SK-N-SH (cell line): ENCODE results near the gene PI4K2A. TPM values are rescaled to one million over a fixed set of nuclear protein-coding genes. Genes with fewer than 3 reads are reported as not detected.
A peak's percentile ranks its signal among the peaks of the same experiment; 100 is the strongest.

Experiments used
- CTCF ChIA-PET: fragments of 300-600, 350-600 bp; formaldehyde crosslinking; extraction: SDS; loops from one replicate; lab custom pipeline; 2021; lab: Yijun Ruan, JAX
- POLR2A ChIA-PET: fragments of 350-600 bp; sonication (Branson Sonifier 250); formaldehyde crosslinking; extraction: SDS; loops from one replicate; lab custom pipeline; 2020; ENCODE audit warnings: antibody characterized with exemption, inconsistent platforms; lab: Yijun Ruan, JAX
- DNase-seq: peaks from one replicate; pipeline ENCODE4 v3.0.0; 2012
- H2AFZ ChIP-seq: fragments of 200-600 bp; sonication (generic); 2 replicates; pipeline ENCODE4 v1.8.1; 2016; ENCODE audit warnings: antibody characterized with exemption, mild to moderate bottlenecking, low read depth
- H3F3A ChIP-seq: fragments of 200-600 bp; sonication (generic); replicated peaks from 2 replicates; pipeline ENCODE3; 2016; ENCODE audit warnings: antibody characterized with exemption, mild to moderate bottlenecking; ENCODE audit not compliant: insufficient read depth
- H3K27ac ChIP-seq, 2 experiments: fragments of 200-500 bp in 1 of 2; fragments of 200-600 bp in 1 of 2; sonication (Bioruptor generic) in 1 of 2; sonication (generic), shearing (Covaris generic) in 1 of 2; 2 replicates each; pipeline versions ENCODE4 v1.5.1 to v1.6.1; 2014 to 2016; ENCODE audit warnings: low read depth in 2 of 2, inconsistent platforms in 1 of 2, low read length in 1 of 2, mild to moderate bottlenecking in 1 of 2, mixed read lengths in 1 of 2
- H3K27me3 ChIP-seq: fragments of 200-600 bp; sonication (generic), shearing (Covaris generic); 2 replicates; pipeline ENCODE4 v1.6.1; 2016; ENCODE audit warnings: mixed run types; ENCODE audit not compliant: insufficient read depth
- H3K36me3 ChIP-seq, 2 experiments: fragments of 200-500 bp in 1 of 2; fragments of 200-600 bp in 1 of 2; sonication (Bioruptor generic) in 1 of 2; sonication (generic) in 1 of 2; replicated peaks in 1 of 2; 2 replicates each; pipeline versions ENCODE3 to v1.5.1; 2014 to 2016; ENCODE audit warnings: low read length in 1 of 2, mild to moderate bottlenecking in 1 of 2; ENCODE audit not compliant: insufficient read depth in 2 of 2, control insufficient read depth in 1 of 2
- H3K4me1 ChIP-seq, 2 experiments: fragments of 200-500 bp in 1 of 2; fragments of 200-600 bp in 1 of 2; sonication (Bioruptor generic) in 1 of 2; sonication (generic), shearing (Covaris generic) in 1 of 2; 2 replicates each; pipeline versions ENCODE4 v1.5.1 to v1.6.1; 2014 to 2016; ENCODE audit warnings: low read depth in 1 of 2, low read length in 1 of 2, mixed run types in 1 of 2; ENCODE audit not compliant: insufficient read depth in 2 of 2, control insufficient read depth in 1 of 2
- H3K4me2 ChIP-seq: fragments of 200-600 bp; sonication (generic), shearing (Covaris generic); 2 replicates; pipeline ENCODE4 v1.6.1; 2017; ENCODE audit warnings: mixed run types
- H3K4me3 ChIP-seq, 2 experiments: fragments of 200-500 bp in 1 of 2; fragments of 200-600 bp in 1 of 2; sonication (Bioruptor generic) in 1 of 2; sonication (generic), shearing (Covaris generic) in 1 of 2; 2 replicates each; pipeline versions ENCODE4 v1.5.1 to v1.8.1; 2014 to 2016; ENCODE audit warnings: low read depth in 2 of 2, inconsistent platforms in 1 of 2, low read length in 1 of 2, mild to moderate bottlenecking in 1 of 2, mixed read lengths in 1 of 2, moderate library complexity in 1 of 2
- H3K79me2 ChIP-seq: fragments of 200-600 bp; sonication (generic); 2 replicates; pipeline ENCODE4 v1.8.1; 2017; ENCODE audit warnings: mild to moderate bottlenecking; ENCODE audit not compliant: insufficient read depth
- H3K9ac ChIP-seq: fragments of 200-600 bp; sonication (generic); 2 replicates; pipeline ENCODE4 v1.6.1; 2017; ENCODE audit warnings: mixed run types
- H3K9me2 ChIP-seq: fragments of 200-600 bp; sonication (generic); 2 replicates; pipeline ENCODE4 v1.6.1; 2017; ENCODE audit warnings: mixed run types
- H3K9me3 ChIP-seq: fragments of 200-600 bp; sonication (generic); 2 replicates; pipeline ENCODE4 v1.6.1; 2017; ENCODE audit warnings: mixed run types, mild to moderate bottlenecking, moderate library complexity
- H4K20me1 ChIP-seq: fragments of 200-600 bp; sonication (generic); 2 replicates; pipeline ENCODE4 v1.6.1; 2017; ENCODE audit warnings: mild to moderate bottlenecking, mixed run types; ENCODE audit not compliant: insufficient read depth
- ELF1 ChIP-seq: IDR thresholded peaks from 2 replicates; pipeline ENCODE4 v1.4.0; 2012
- EP300 ChIP-seq, 2 experiments: IDR thresholded peaks; 2 replicates each; pipeline versions ENCODE4 v1.4.0 to v1.6.1; 2012; ENCODE audit warnings: borderline replicate concordance in 1 of 2, low read depth in 1 of 2, low read length in 1 of 2
- FOXJ3 ChIP-seq: sonication (generic); formaldehyde crosslinking; IDR thresholded peaks from 2 replicates; pipeline ENCODE4 v1.5.1; 2020; ENCODE audit warnings: mild to moderate bottlenecking, missing genetic modification reagents
- FOXM1 ChIP-seq: IDR thresholded peaks from 2 replicates; pipeline ENCODE4 v1.4.0; 2012; ENCODE audit warnings: low read depth, mild to moderate bottlenecking
- GABPA ChIP-seq: IDR thresholded peaks from 2 replicates; pipeline ENCODE4 v1.4.0; 2012; ENCODE audit warnings: low read depth, mild to moderate bottlenecking
- GATA2 ChIP-seq: sonication (generic); formaldehyde crosslinking; IDR thresholded peaks from 2 replicates; pipeline ENCODE4 v1.5.0; 2020; ENCODE audit warnings: mild to moderate bottlenecking, missing genetic modification reagents
- JUND ChIP-seq: IDR thresholded peaks from 2 replicates; pipeline ENCODE4 v1.4.0; 2012
- MEF2A ChIP-seq: IDR thresholded peaks from 2 replicates; pipeline ENCODE4 v1.4.0; 2012; ENCODE audit warnings: low read depth, borderline replicate concordance
- MXI1 ChIP-seq: IDR thresholded peaks from 2 replicates; pipeline ENCODE4 v1.6.1; 2012; ENCODE audit warnings: mild to moderate bottlenecking, low read depth, low read length, improper control_type of control experiment
- NFIC ChIP-seq: IDR thresholded peaks from 2 replicates; pipeline ENCODE4 v1.4.0; 2012; ENCODE audit warnings: borderline replicate concordance
- POLR2AphosphoS5 ChIP-seq: IDR thresholded peaks from 2 replicates; pipeline ENCODE4 v1.6.1; 2012; ENCODE audit warnings: low read depth, low read length
- RAD21 ChIP-seq: IDR thresholded peaks from 2 replicates; pipeline ENCODE4 v1.6.1; 2012; ENCODE audit warnings: mild to moderate bottlenecking, low read length
- RXRA ChIP-seq: IDR thresholded peaks from 2 replicates; pipeline ENCODE4 v1.4.0; 2012; ENCODE audit warnings: low read depth, mild to moderate bottlenecking, borderline replicate concordance
- SIN3A ChIP-seq: IDR thresholded peaks from 2 replicates; pipeline ENCODE4 v1.6.1; 2012; ENCODE audit warnings: low read depth, mild to moderate bottlenecking, low read length, moderate library complexity, borderline replicate concordance
- SMC3 ChIP-seq: IDR thresholded peaks from 2 replicates; pipeline ENCODE4 v1.6.1; 2012; ENCODE audit warnings: low read depth, low read length, improper control_type of control experiment
- TAF1 ChIP-seq: IDR thresholded peaks from 2 replicates; pipeline ENCODE4 v1.6.1; 2012; ENCODE audit warnings: low read depth, mild to moderate bottlenecking, low read length, moderate library complexity, borderline replicate concordance
- TCF12 ChIP-seq: IDR thresholded peaks from 2 replicates; pipeline ENCODE4 v1.4.0; 2012
- TEAD4 ChIP-seq: IDR thresholded peaks from 2 replicates; pipeline ENCODE4 v1.4.0; 2012; ENCODE audit warnings: mild to moderate bottlenecking, borderline replicate concordance; ENCODE audit not compliant: insufficient read depth
- USF1 ChIP-seq: IDR thresholded peaks from 2 replicates; pipeline ENCODE4 v1.4.0; 2012; ENCODE audit warnings: low read depth, borderline replicate concordance
- USF2 ChIP-seq: fragments of 150-350 bp; IDR thresholded peaks from 2 replicates; pipeline ENCODE4 v1.6.1; 2017; ENCODE audit warnings: antibody characterized with exemption, low read length, low read depth, borderline replicate concordance
- WGBS: methylation state at CpG from one replicate; pipeline ENCODE4 v1.1.6; 2017; ENCODE audit warnings: low lambda C conversion rate; 5-methylcytosine and 5-hydroxymethylcytosine counted together
- polyA plus RNA-seq, 3 experiments: library from polyadenylated mRNA; depleted of rRNA; stranded (reverse); fragments of >200 nt; gene quantifications; 2 replicates each; pipeline ENCODE4 v1.2.3, GENCODE V29; 2012
- TF ChIP-seq, protein P1 (sequence below): fragments of 150-350 bp; IDR thresholded peaks from 2 replicates; pipeline ENCODE4 v1.6.1; 2016; ENCODE audit warnings: mild to moderate bottlenecking, low read depth, low read length
- TF ChIP-seq, protein P2 (sequence below): IDR thresholded peaks from 2 replicates; pipeline ENCODE4; 2012

The PI4K2A gene
- polyA plus RNA-seq, 1 of the 3 experiments (the other 2 are of a cell fraction) = 23.8 TPM

- TF ChIP-seq SIN3A (peak; percentile 75; the same call in 1 of the 2 replicates), FOXM1 (no peak), FOXJ3 (CRISPR knock-in tag) (peak; percentile 32; the same call in 1 of the 2 replicates), TCF12 (peak; percentile 97), POLR2AphosphoS5 (peak; percentile 70), SMC3 (no peak), TEAD4 (no peak), RAD21 (peak; percentile 18; the same call in 1 of the 2 replicates), MEF2A (no peak), GATA2 (CRISPR knock-in tag) (peak; percentile 48; the same call in 1 of the 2 replicates), USF1 (no peak), EP300 (IDR thresholded peaks at IDR 0.05; ENCODE audit: borderline replicate concordance in 1 of 2, low read depth in 1 of 2, low read length in 1 of 2) (peak; percentile 44 to 93; a peak in 3 of 4 replicates), MXI1 (peak; percentile 94), GABPA (no peak)
- TF ChIP-seq, protein P1, sequence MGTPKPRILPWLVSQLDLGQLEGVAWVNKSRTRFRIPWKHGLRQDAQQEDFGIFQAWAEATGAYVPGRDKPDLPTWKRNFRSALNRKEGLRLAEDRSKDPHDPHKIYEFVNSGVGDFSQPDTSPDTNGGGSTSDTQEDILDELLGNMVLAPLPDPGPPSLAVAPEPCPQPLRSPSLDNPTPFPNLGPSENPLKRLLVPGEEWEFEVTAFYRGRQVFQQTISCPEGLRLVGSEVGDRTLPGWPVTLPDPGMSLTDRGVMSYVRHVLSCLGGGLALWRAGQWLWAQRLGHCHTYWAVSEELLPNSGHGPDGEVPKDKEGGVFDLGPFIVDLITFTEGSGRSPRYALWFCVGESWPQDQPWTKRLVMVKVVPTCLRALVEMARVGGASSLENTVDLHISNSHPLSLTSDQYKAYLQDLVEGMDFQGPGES = no peak
- TF ChIP-seq, protein P2, sequence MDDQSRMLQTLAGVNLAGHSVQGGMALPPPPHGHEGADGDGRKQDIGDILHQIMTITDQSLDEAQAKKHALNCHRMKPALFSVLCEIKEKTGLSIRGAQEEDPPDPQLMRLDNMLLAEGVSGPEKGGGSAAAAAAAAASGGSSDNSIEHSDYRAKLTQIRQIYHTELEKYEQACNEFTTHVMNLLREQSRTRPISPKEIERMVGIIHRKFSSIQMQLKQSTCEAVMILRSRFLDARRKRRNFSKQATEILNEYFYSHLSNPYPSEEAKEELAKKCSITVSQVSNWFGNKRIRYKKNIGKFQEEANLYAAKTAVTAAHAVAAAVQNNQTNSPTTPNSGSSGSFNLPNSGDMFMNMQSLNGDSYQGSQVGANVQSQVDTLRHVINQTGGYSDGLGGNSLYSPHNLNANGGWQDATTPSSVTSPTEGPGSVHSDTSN = peak; percentile 69
Observed at GRCh38 chr10:97659589-97659988, 19.1 kb downstream of the PI4K2A start (continued).

DNA sequence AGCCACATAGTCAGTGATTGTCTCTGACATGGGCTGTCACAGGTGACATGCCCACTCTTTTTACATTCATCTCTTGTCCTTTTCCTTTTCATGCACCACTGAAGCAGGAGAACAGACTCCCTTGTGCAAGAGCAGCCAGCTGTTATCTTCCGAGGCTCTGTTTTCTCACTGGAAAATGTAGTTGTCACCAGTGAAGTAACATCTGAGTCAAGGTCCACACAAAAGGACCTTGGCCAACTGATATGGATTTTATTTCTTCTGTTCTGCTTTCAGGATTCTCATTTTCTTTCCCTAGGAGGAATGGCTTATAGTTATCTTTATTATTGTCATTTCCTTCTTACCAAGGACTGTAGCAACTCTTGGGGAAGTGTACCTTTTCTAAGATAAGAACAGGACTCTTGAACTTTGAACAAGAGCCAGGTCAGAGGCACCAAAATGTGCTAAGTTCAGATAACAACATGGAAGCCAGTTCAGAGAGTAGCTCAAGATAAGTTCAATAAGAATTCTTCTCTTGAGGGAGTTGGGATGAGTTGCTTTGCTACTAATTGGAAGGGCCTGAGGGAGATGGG, 23.9 kb downstream of the PI4K2A start:
- WGBS = 89% methylated on average over 1 of the region's 1 CpG
- POLR2A ChIA-PET = no interaction called here
- no peak overlapping the region for H3K9ac ChIP-seq

More for the DNA sequence above, 23.9 kb downstream of the PI4K2A start:
- no peaks in the 10 kb centered on the region for H3K27me3 ChIP-seq
- no peak overlapping the region for H3K4me3 ChIP-seq
- no peak overlapping the region for H2AFZ ChIP-seq
- no peaks in the 10 kb centered on the region for H3K9me2 ChIP-seq
- peaks cover 5% of the 10 kb centered on the region for H3K79me2 ChIP-seq
- H4K20me1 ChIP-seq = no peaks in the 10 kb centered on the region
- no peaks in the 10 kb centered on the region for H3K9me3 ChIP-seq
- H3K4me1 ChIP-seq = peaks cover 0 to 5% of the 10 kb centered on the region in 2 experiments; a peak in 2 of 4 replicates
- CTCF ChIA-PET = interaction anchor here (8.6 kb wide), 1 partner anchor 14 kb away, joined by 71 read pairs; no protein-coding TSS in a partner anchor
- DNase-seq = no peak
- no peak overlapping the region for H3K4me2 ChIP-seq
- no peak overlapping the region for H3K27ac ChIP-seq
- H3K36me3 ChIP-seq = peaks cover 43 to 46% of the 10 kb centered on the region in 2 experiments
- TF ChIP-seq TAF1 (no peak), GABPA (no peak), USF2 (no peak), TCF12 (no peak), MEF2A (no peak), GATA2 (CRISPR knock-in tag) (no peak), ELF1 (no peak), MXI1 (no peak), RXRA (no peak), EP300 (IDR thresholded peaks at IDR 0.05; ENCODE audit: borderline replicate concordance in 1 of 2, low read depth in 1 of 2, low read length in 1 of 2) (no peak), JUND (no peak), FOXJ3 (CRISPR knock-in tag) (no peak), POLR2AphosphoS5 (no peak), NFIC (no peak), RAD21 (no peak)
- TF ChIP-seq, protein P1 = no peak
- TF ChIP-seq, protein P2 = no peak
- H3F3A ChIP-seq = peaks cover 4% of the 10 kb centered on the region
